ENCODE measurements around the gene AMZ1. TPM values are rescaled to one million over a fixed set of nuclear protein-coding genes. Genes with fewer than 3 reads are reported as not detected.

Gene AMZ1
- total RNA-seq, 1 experiment from 2014 or later, result 1.8 TPM

DNA sequence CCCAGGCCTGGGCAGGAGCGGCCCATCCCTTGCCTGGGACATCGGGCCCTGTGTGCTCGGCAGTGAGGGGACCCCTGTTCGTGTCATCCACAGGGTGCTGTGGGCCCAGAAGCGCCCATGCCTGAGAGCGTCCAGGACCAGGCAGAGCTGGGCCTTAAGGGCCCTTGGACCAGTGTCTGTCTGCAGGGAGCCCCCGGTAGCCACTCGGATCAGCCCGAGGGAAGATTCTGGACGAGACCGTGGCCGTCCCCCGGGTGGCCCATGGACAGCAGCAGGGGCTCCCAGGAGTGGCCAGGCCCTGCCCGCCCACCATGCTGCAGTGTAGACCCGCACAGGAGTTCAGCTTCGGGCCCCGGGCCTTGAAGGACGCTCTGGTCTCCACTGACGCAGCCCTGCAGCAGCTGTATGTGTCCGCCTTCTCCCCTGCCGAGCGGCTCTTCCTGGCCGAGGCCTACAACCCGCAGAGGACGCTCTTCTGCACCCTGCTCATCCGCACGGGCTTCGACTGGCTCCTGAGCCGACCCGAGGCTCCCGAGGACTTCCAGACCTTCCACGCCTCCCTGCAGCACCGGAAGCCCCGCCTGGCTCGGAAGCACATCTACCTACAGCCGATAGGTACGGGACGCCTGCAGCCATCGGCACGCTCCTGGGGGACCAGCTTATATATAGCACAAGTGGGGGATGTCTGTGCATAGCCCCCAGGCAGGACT, 12.3 kb downstream of the AMZ1 start:
- in situ Hi-C loops (cut with HindIII; ENCODE audit: low pct_unique_long_range_greater_than_20kb, low sequenced_read_pairs), result no loop called here
- no peak for DNase-seq (ENCODE audit: low read depth, low spot score)

DNA sequence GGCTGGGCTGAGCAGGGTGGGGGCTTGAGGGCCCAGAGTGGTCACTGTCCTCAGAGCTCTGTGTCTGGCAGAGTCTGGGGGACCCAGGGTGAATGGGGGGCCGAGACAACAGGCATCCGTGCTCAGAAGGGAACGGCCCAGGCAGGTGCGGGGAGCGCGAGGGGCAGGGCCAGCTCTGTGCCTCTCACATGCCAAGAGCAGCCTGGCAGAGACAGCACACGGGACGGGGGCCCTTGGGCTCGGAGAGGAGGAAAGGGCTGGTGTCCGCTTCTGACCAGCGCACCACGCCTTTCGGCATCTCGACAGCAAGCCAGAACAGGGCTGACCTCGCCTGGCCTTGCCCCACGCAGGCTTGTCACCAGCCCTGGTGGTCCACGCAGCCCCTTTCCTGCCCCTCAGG, 13.4 kb downstream of the AMZ1 start:
- in situ Hi-C loops (cut with HindIII; ENCODE audit: low pct_unique_long_range_greater_than_20kb, low sequenced_read_pairs), result no loop called here
- no peak for DNase-seq (ENCODE audit: low read depth, low spot score)

DNA sequence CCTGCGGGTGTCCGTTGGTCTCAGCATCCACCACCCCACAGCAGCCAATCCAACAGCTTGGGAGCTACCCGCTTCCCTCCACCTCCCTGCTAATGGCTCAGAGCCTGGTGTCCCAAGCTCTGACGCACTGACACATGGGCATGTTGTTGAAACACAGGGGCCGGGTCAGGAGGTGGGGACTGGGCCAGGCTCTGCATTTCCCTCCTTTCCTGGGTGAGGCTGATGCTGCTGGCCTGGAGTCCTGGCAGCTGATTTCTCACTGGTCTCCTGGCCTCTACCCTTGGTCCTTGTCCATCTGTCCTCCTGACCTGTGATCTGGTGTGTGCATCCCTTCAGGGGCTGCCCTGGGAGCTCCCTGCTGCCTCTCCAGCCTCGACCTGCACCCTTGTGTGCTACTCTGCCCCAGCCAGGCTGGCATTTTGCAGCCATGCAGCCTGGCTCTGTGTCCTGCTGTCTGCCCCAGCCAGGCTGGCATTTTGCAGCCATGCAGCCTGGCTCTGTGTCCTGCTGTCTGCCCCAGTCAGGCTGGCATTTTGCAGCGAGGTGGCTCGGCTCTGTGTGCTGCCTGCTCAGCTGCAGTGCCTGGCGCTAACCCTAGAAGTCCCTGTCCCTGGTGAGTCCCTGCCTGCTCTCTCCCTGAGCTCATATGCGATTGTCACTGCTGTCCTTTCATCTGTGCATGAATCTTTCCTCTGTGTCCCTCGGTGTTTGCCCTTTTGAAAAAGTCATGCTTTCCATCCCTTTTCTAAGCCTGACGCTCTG, 14.0 kb downstream of the AMZ1 start:
- DNase-seq (ENCODE audit: low read depth, low spot score), result no peak
- in situ Hi-C loops (cut with HindIII; ENCODE audit: low pct_unique_long_range_greater_than_20kb, low sequenced_read_pairs), result no loop called here

DNA sequence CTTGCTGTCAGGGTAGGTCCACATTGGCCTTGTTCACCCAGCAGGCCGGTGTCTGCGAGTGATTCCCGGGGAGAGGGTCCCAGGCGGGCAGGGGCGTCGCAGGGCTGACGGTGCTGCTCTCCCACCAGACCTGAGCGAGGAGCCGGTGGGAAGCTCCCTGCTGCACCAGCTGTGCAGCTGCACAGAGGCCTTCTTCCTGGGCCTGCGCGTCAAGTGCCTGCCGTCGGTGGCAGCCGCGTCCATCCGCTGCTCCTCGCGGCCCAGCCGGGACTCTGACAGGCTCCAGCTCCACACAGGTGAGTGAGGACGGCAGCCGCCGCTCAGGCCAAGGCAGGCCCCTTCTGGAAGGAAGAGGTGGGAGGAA, 14.6 kb downstream of the AMZ1 start:
- in situ Hi-C loops (cut with HindIII; ENCODE audit: low pct_unique_long_range_greater_than_20kb, low sequenced_read_pairs), result no loop called here
- no peak for DNase-seq (ENCODE audit: low read depth, low spot score)

DNA sequence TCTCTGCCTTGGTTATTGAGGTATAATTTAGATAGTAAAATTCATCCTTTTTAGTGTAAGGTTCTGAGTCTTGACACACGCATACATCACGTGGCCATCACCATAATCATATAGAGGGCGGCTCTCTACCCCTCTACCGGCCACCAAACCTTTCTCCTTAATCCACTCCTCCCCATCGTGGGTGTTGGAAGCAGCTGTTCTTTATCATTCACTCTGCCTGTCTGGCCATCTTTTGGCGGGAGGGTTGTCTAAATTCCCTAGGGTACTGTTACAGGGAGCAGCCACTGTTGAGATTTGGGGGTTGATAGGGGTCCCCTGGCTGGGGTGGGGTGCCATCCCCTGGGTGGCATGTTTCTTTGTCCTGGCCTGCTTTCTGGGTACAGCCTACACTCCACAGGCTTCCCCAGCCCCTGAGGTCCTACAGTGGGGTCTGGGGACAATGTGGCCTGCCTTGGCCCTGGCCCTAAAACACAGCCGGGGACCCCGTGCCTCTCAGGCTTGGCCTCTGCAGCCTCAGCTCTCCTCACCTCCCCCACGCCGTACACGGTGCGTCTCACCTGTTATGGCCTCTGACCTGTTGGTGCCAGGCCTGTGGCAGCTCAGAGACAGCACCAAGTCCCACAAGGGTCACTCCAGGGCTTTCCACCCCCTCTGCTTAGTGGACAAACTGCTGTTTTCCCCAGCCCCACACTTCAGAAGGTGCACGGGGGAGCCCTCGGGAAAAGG, 17.5 kb downstream of the AMZ1 start:
- in situ Hi-C loops (cut with HindIII; ENCODE audit: low pct_unique_long_range_greater_than_20kb, low sequenced_read_pairs), result no loop called here
- no peak for DNase-seq (ENCODE audit: low read depth, low spot score)

DNA sequence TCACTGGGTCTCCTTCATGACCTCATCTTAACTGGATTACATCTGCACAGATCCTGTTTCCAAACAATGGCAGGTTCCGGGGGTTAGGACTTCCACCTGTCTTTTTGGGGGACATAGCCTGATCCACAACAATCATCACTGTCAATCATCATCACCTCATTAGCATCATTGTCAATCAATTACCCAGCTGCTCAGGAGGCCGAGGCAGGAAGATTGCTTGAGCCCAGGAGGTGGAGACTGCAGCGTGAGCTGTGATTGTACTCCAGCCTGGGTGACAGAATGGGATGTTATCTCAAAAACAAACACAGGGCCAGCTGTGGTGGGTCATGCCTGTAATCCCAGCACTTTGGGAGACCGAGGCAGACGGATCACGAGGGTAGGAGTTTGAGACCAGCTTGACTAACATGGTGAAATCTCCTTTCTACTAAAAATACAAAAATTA, 18.7 kb downstream of the AMZ1 start:
- no peak for DNase-seq (ENCODE audit: low read depth, low spot score)
- in situ Hi-C loops (cut with HindIII; ENCODE audit: low pct_unique_long_range_greater_than_20kb, low sequenced_read_pairs), result no loop called here

DNA sequence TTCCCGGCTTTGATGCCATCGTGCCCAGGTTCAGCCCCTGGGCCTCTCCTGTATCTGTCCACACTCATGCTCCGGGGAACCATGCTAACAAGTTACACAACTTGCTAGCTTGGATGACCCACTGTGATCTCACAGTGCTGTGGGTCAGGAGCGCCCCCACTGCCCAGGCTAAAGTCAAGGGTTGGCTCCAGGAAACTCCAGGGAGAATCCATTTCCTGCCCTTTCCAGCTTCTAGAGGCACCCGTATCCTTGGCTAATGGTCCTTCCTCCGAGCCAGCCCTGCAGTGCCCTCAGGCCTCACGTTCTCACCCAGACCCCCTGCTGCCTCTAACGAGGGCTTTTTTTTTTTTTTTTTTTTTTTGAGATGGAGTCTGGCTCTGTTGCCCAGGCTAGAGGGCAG, 19.5 kb downstream of the AMZ1 start:
- DNase-seq (ENCODE audit: low read depth, low spot score), result no peak
- in situ Hi-C loops (cut with HindIII; ENCODE audit: low pct_unique_long_range_greater_than_20kb, low sequenced_read_pairs), result no loop called here

DNA sequence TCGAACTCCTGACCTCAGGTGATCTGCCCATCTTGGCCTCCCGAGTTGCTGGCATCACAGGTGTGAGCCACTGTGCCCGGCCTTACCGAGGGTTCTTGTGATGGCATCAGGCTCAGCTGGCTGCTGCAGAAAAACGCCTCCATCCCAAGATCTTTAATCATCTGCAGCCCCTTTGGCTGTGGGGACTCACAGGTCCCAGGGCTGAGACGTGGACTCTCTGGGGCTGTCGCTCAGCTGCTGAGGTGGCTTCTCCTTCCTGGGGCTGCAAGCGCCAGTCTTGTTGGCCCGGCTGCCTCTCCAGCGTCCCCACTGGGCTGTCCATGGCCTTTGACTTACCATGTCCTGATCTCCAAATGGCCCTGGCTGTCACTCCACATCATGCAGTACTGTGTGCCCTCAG, 20.0 kb downstream of the AMZ1 start:
- in situ Hi-C loops (cut with HindIII; ENCODE audit: low pct_unique_long_range_greater_than_20kb, low sequenced_read_pairs), result no loop called here

DNA sequence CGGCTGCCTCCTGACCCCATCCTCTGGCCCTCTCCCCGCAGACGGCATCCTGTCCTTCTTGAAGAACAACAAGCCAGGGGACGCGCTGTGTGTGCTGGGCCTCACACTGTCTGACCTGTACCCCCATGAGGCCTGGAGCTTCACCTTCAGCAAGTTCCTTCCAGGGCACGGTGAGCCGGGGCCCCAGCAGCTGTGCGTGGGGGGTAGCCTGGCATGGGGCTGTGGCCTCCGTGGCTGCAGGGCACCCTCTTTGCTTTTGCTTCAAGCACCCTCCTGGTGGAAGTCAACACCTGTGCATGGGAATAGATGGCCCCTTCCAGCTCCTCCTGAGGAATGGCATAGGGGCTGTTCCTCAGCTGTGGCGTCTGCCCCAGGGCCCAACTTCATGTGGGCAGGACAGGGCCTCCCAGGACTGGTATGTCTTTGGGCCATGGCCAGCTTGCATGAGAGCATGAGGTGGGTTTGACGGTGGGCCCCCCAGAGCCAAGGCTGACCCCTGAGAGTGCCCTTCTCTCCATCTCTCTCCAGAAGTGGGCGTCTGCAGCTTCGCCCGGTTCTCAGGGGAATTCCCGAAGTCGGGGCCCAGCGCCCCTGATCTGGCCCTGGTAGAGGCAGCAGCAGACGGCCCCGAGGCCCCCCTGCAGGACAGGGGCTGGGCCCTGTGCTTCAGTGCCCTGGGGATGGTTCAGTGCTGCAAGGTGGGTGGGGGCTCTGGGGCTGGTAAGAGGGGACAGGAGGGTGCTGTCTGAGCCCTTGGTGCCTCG, 20.7 kb downstream of the AMZ1 start:
- in situ Hi-C loops (cut with HindIII; ENCODE audit: low pct_unique_long_range_greater_than_20kb, low sequenced_read_pairs), result no loop called here
- DNase-seq (ENCODE audit: low read depth, low spot score), result no peak

More for the DNA sequence above, 20.0 kb downstream of the AMZ1 start:
- no peak for DNase-seq (ENCODE audit: low read depth, low spot score)

DNA sequence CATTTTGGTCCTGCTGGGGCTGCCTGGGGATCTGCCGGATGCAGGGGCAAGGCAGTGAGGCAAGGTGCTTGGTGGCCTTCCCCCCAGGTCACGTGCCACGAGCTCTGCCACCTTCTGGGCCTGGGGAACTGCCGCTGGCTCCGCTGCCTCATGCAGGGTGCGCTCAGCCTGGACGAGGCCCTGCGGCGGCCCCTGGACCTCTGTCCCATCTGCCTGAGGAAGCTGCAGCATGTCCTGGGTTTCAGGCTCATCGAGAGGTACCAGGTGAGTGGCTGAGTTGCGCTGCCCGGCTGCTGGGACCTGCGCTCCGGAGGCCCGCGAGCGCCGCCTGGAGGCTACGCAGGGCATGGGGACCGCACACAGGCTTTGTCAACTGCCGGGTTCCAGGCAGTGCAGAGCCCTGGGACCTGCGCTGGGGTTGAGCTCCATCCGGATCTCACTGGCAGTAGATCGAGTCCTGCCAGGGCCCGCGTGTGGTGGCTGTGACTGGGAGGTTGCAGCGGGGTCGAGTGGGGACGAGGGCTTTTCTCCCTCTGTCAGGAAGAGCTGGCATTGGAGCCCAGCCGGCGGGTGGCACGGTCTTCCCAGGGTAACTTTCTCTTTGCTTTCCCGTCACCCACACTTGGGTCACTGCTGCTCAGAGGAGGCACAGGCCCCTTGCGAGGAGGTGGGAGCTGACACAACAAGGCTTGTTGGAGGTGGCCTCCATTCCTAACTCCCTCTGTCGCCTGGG, 21.7 kb downstream of the AMZ1 start:
- in situ Hi-C loops (cut with HindIII; ENCODE audit: low pct_unique_long_range_greater_than_20kb, low sequenced_read_pairs), result no loop called here
- peak; percentile 41 for DNase-seq (ENCODE audit: low read depth, low spot score)

DNA sequence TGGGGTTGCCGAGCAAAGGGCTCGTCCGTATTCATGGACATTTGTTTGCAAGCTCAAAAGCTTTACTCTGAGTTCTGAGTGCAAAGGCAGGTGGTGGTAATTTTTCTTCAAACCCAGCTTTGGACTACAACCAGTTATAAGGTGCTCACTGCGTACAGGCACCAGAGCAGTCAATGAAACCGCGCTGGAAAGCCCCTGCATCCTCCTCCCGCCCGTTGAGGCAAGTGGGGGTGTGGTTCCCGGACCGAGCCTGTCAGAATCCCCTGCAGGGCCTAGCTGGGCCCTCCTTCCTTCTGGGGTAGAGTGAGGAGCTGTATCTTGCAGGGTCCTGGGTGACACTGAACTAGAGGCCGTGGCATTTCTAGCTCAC, 22.3 kb downstream of the AMZ1 start:
- in situ Hi-C loops (cut with HindIII; ENCODE audit: low pct_unique_long_range_greater_than_20kb, low sequenced_read_pairs), result no loop called here
- no peak for DNase-seq (ENCODE audit: low read depth, low spot score)

DNA sequence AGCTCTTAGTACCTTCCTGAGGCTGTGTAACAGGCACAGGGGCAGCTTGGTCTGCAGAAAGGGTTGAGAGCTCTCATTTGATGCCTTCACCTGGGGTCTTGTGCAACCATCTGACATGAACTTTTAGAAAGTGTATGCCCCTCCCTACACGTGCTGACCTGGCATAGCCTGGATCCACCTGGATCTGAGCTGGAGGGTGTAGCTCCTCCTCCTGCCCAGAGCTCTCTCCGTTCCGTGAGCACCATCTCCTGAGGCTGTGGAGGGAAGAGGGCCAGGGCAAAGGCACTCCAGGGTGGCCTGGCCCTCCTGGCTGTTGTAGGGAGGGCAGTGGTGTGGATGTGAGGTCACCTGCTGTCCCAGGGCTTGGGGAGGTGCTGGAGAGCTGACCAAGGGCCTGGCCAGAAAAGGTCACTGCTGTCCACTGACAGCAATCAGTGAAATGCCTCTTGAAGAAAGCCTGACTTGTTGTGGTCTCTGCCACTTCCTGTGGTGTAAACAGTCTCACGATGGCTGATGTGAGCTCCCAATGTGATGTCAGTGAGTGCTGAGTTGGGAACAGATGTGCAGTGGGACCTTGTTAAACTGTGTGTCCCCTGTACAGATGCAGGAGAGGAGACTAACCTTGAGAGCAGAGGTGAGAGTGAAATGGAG, 23.0 kb downstream of the AMZ1 start:
- in situ Hi-C loops (cut with HindIII; ENCODE audit: low pct_unique_long_range_greater_than_20kb, low sequenced_read_pairs), result no loop called here
- DNase-seq (ENCODE audit: low read depth, low spot score), result peak; percentile 73

DNA sequence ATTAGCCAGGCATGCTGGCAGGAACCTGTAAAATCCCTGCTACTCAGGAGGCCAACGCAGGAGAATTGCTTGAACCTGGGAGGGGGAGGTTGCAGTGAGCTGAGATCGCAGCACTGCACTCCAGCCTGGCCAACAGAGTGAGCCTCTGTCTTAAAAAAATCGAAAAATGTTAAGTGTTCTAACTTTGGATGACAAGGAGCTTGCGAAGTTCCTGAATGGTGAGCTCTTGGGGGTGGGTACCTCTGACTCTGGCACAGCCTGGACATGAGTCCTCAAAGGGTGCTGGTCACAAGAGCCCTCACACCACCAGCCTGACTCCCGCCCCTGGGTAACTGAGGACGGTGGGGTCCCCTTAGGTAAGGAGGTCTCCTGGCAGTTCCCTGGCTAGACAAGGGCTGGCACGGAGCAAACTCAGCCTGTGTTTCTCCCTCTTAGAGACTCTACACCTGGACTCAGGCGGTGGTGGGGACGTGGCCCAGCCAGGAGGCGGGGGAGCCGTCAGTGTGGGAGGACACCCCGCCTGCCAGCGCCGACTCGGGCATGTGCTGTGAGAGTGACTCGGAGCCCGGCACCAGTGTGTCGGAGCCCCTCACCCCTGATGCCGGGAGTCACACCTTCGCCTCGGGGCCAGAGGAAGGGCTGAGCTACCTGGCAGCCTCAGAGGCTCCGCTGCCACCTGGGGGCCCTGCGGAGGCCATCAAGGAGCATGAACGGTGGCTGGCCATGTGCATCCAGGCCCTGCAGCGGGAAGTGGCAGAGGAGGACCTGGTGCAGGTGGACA, 24.1 kb downstream of the AMZ1 start:
- in situ Hi-C loops (cut with HindIII; ENCODE audit: low pct_unique_long_range_greater_than_20kb, low sequenced_read_pairs), result no loop called here
- no peak for DNase-seq (ENCODE audit: low read depth, low spot score)

DNA sequence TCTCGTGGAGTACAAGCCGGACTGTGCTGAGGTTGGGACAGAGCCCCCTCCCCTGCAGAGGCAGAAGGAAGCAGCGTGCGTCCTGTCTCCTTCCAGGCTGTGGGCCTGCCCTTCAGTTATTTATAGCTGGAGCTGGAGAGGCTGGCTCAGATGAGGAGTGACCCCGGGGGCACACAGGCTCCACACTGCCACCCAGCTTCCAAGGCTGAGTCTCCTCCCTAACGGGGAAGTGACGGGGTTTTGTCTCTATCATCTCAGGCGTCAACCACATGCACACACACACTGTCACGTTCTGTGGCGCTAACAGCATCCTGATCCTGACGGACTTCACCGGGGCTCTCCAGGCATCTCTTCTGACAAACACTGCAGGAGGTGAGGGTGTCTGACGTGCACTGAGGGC, 25.4 kb downstream of the AMZ1 start:
- DNase-seq (ENCODE audit: low read depth, low spot score), result no peak
- in situ Hi-C loops (cut with HindIII; ENCODE audit: low pct_unique_long_range_greater_than_20kb, low sequenced_read_pairs), result no loop called here

DNA sequence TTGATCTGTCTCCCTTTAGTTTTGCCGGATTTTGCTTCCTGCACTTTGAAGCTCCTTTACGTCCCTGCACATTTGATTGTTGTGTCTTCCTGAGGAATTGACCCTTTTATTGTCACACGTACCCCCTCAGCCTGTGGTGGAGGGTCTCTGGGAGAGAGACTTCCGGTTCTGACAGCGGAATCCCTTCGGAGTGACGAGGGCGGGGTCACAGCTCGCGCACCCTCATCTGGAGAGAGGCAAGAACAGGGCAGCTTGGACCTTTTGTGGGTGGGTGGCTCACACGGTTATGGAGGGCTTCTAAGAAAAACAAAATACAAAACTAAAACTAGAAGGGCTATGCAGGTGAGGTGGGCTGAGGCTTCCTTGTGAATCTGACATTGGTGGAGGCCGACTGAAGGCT, 26.0 kb downstream of the AMZ1 start:
- in situ Hi-C loops (cut with HindIII; ENCODE audit: low pct_unique_long_range_greater_than_20kb, low sequenced_read_pairs), result no loop called here
- DNase-seq (ENCODE audit: low read depth, low spot score), result no peak

DNA sequence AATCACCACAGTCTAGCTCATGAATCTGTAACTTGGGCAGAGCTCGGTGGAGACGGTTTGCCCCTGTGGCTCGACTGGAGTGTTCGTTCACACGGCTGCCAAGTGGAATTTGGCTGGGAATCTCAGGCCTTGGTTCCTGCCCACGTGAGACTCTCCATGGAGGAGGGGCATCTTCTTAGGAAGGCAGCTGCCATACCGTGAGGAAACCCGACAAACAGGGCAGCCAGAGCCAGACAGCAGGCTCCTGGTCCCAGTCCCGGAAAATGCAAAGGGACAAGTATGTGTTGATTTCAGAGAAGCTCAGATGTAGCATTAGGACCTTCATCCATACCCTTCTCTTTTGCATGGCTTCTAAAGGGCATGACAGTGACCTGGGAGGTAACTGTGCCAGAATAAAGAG, 26.6 kb downstream of the AMZ1 start:
- in situ Hi-C loops (cut with HindIII; ENCODE audit: low pct_unique_long_range_greater_than_20kb, low sequenced_read_pairs), result no loop called here

More for the DNA sequence above, 26.6 kb downstream of the AMZ1 start:
- DNase-seq (ENCODE audit: low read depth, low spot score), result no peak
